Endothelial cell of umbilical vein (primary cell): ENCODE data around the gene NCKAP5. TPM values are rescaled to one million over a fixed set of nuclear protein-coding genes. Genes with fewer than 3 reads are reported as not detected.

Experiments used
- BruUV-seq: library from RNA; stranded (reverse); fragments of 400-500 nt; replicated peaks from 2 replicates; lab custom pipeline; 2021; lab: Mats Ljungman, UMichigan
- CTCF ChIA-PET: fragments of 300-600, 350-600 bp; sonication (Branson Sonifier 250); formaldehyde crosslinking; loops from one replicate; lab custom pipeline; 2021; ENCODE audit warnings: antibody characterized with exemption, inconsistent platforms; lab: Charles Lee
- POLR2A ChIA-PET: fragments of 300-600, 350-600 bp; sonication (Branson Sonifier 250); formaldehyde crosslinking; loops from one replicate; lab custom pipeline; 2021; ENCODE audit warnings: antibody characterized with exemption, inconsistent platforms; lab: Charles Lee
- DNase-seq: peaks from one replicate; pipeline ENCODE4 v3.0.0-alpha.2; 2011; ENCODE audit warnings: low read depth, low spot score
- FAIRE-seq: peaks from 2 replicates; lab custom pipeline; 2011; peaks lifted over from hg19 to GRCh38; lab: Jason Lieb, UNC
- H2AFZ ChIP-seq: 2 replicates; pipeline ENCODE4 v1.6.0; 2012; ENCODE audit warnings: low read depth, low read length, control low read depth, inconsistent platforms
- H3K27ac ChIP-seq: 2 replicates; pipeline ENCODE4 v1.5.1; 2011; ENCODE audit warnings: low read depth, mild to moderate bottlenecking, control low read depth, low read length, moderate library complexity; ENCODE audit not compliant: insufficient read depth
- H3K27me3 ChIP-seq, 2 experiments: 2 replicates each; pipeline versions ENCODE4 v1.6.0 to v1.6.1; 2011; ENCODE audit warnings: low read length in 2 of 2, mixed read lengths in 1 of 2; ENCODE audit not compliant: control insufficient read depth in 2 of 2, insufficient read depth in 2 of 2
- H3K36me3 ChIP-seq, 2 experiments: 2 replicates in 1 of 2; 3 replicates in 1 of 2; pipeline ENCODE4 v1.5.1; 2011; ENCODE audit warnings: low read length in 2 of 2, mild to moderate bottlenecking in 1 of 2, moderate library complexity in 1 of 2; ENCODE audit not compliant: control insufficient read depth in 2 of 2, insufficient read depth in 2 of 2; ENCODE audit errors: extremely low read depth in 1 of 2
- H3K4me1 ChIP-seq: 3 replicates; pipeline ENCODE4 v1.5.1; 2011; ENCODE audit warnings: mild to moderate bottlenecking, low read length; ENCODE audit not compliant: control insufficient read depth, insufficient read depth; ENCODE audit errors: extremely low read depth
- H3K4me2 ChIP-seq: 2 replicates; pipeline ENCODE4 v1.6.1; 2011; ENCODE audit warnings: low read length, control low read depth, mixed read lengths; ENCODE audit not compliant: insufficient read depth
- H3K4me3 ChIP-seq, 3 experiments: fragments of 200-600 bp in 1 of 3; sonication (generic), shearing (Covaris generic) in 1 of 3; replicated peaks in 1 of 3; 2 replicates each; pipeline ENCODE4 v1.5.1; 2011 to 2016; ENCODE audit warnings: control low read depth in 3 of 3, low read length in 3 of 3, mild to moderate bottlenecking in 2 of 3, inconsistent platforms in 1 of 3, low read depth in 1 of 3, moderate library complexity in 1 of 3; ENCODE audit not compliant: insufficient read depth in 1 of 3
- H3K79me2 ChIP-seq: 2 replicates; pipeline ENCODE4 v1.6.0; 2012; ENCODE audit warnings: low read length, inconsistent platforms; ENCODE audit not compliant: control insufficient read depth, insufficient read depth
- H3K9ac ChIP-seq: replicated peaks from 2 replicates; pipeline ENCODE3; 2011; ENCODE audit warnings: low read length, control low read depth; ENCODE audit not compliant: insufficient read depth; ENCODE audit errors: extremely low read depth
- H3K9me1 ChIP-seq: replicated peaks from 3 replicates; pipeline ENCODE4 v1.6.0; 2011; ENCODE audit warnings: mild to moderate bottlenecking, low read length; ENCODE audit not compliant: control insufficient read depth, insufficient read depth; ENCODE audit errors: extremely low read depth
- H3K9me3 ChIP-seq: replicated peaks from 2 replicates; pipeline ENCODE4 v1.5.1; 2012; ENCODE audit warnings: low read length, inconsistent platforms; ENCODE audit not compliant: control insufficient read depth, insufficient read depth
- H4K20me1 ChIP-seq: replicated peaks from 2 replicates; pipeline ENCODE3; 2011; ENCODE audit warnings: mild to moderate bottlenecking, low read length; ENCODE audit not compliant: control insufficient read depth, insufficient read depth; ENCODE audit errors: extremely low read depth
- CTCF ChIP-seq, 2 donors: IDR thresholded peaks; 1 replicate in 1 of 2; 2 replicates in 1 of 2; pipeline ENCODE4 v1.5.1; 2011; ENCODE audit warnings: low read length in 2 of 2, mild to moderate bottlenecking in 2 of 2, moderate library complexity in 2 of 2, control low read depth in 1 of 2, inconsistent platforms in 1 of 2, low read depth in 1 of 2; ENCODE audit not compliant: insufficient read depth in 1 of 2; ENCODE audit errors: extremely low read depth in 1 of 2
- EZH2 ChIP-seq: IDR thresholded peaks from 2 replicates; pipeline ENCODE4 v1.6.1; 2012; ENCODE audit warnings: borderline replicate concordance, low read depth, mild to moderate bottlenecking, moderate library complexity, low read length, inconsistent platforms; ENCODE audit not compliant: severe bottlenecking
- FOS ChIP-seq: IDR thresholded peaks from 2 replicates; pipeline ENCODE4 v1.6.1; 2011; ENCODE audit warnings: mild to moderate bottlenecking, low read length, moderate library complexity, borderline replicate concordance; ENCODE audit not compliant: insufficient read depth
- GATA2 ChIP-seq: IDR thresholded peaks from 2 replicates; pipeline ENCODE4 v1.7.0; 2011; ENCODE audit warnings: low read depth, mild to moderate bottlenecking, moderate library complexity, mixed read lengths, low read length; ENCODE audit not compliant: insufficient read length, insufficient read depth
- MAX ChIP-seq: IDR thresholded peaks from 2 replicates; pipeline ENCODE4 v1.6.1; 2011; ENCODE audit not compliant: insufficient read depth, insufficient read length
- MYC ChIP-seq: IDR thresholded peaks from one replicate; pipeline ENCODE4 v1.6.1; 2011; ENCODE audit warnings: mild to moderate bottlenecking, low read depth, low read length
- POLR2AphosphoS5 ChIP-seq: IDR thresholded peaks from 2 replicates; pipeline ENCODE4 v1.6.1; 2012; ENCODE audit warnings: low read depth, mild to moderate bottlenecking, control low read depth, low read length, moderate library complexity; ENCODE audit not compliant: insufficient read depth
- dilution Hi-C: fragments of 300-500 bp; cut with MboI; formaldehyde crosslinking; loops from one replicate; pipeline ENCODE4 v1.15.0; 2019; ENCODE audit warnings: low sequenced_read_pairs; ENCODE audit not compliant: extremely low pct_ligation_motif_present
- intact Hi-C: fragments of 100-400 bp; cut with micrococcal nuclease; formaldehyde crosslinking; loops from one replicate; pipeline ENCODE4 v1.10.0; 2022
- polyA plus RNA-seq, 4 experiments: library from polyadenylated mRNA; depleted of rRNA in 3 of 4; stranded (reverse) in 3 of 4; unstranded in 1 of 4; fragments of >200 nt; gene quantifications; 2 replicates each; pipeline versions ENCODE4 v1.2.1 to v1.2.3, GENCODE V29; 2011 to 2012; ENCODE audit warnings: missing spikeins in 1 of 4
- total RNA-seq: library from RNA; stranded (reverse); gene quantifications from 2 replicates; pipeline ENCODE4 v1.2.3, GENCODE V29; 2021

Gene NCKAP5
- total and polyA plus RNA-seq, 2 donors (not counting 3 experiments of a cell fraction or from before 2014, with no cell fraction given) = 0.47 to 3.3 TPM

- dilution Hi-C loops (no loop called here), intact Hi-C loops (loop anchor here (5.0 kb wide), 1 partner anchor 367 kb away; no protein-coding TSS in a partner anchor)
- ChIA-PET POLR2A (no interaction called here), CTCF (interaction anchor here (1.5 to 2.2 kb wide), 4 partner anchors 23 to 649 kb away, joined by 4 to 14 read pairs (median 8); no protein-coding TSS in a partner anchor)
- Histone ChIP-seq H3K4me3 (no peak overlapping the region), H3K9ac (no peak overlapping the region), H3K27ac (no peak overlapping the region), H4K20me1 (no peaks in the 10 kb centered on the region), H3K4me2 (no peak overlapping the region), H3K4me1 (peaks cover 9% of the 10 kb centered on the region), H2AFZ (no peak overlapping the region), H3K27me3 (no peaks in the 10 kb centered on the region), H3K36me3 (no peaks in the 10 kb centered on the region), H3K9me3 (no peaks in the 10 kb centered on the region), H3K9me1 (no peaks in the 10 kb centered on the region), H3K79me2 (no peaks in the 10 kb centered on the region)
- TF ChIP-seq MYC (no peak), POLR2AphosphoS5 (no peak), GATA2 (no peak)
- FAIRE-seq (no peak), DNase-seq (no peak)
- BruUV-seq = no TSS peak
Observed at GRCh38 chr2:133194777-133195335, 373.4 kb downstream of the NCKAP5 start.

- POLR2A ChIA-PET = no interaction called here
- no peak overlapping the region for H3K4me2 ChIP-seq
Observed at GRCh38 chr2:133194362-133194655, 374.0 kb downstream of the NCKAP5 start.

More at GRCh38 chr2:133194362-133194655, 374.0 kb downstream of the NCKAP5 start:
- DNase-seq (no peak), FAIRE-seq (peak; percentile 38)
- Histone ChIP-seq H3K9me1 (no peaks in the 10 kb centered on the region), H4K20me1 (no peaks in the 10 kb centered on the region), H3K36me3 (no peaks in the 10 kb centered on the region), H3K27me3 (no peaks in the 10 kb centered on the region), H2AFZ (peak overlapping the region; percentile 29), H3K9me3 (no peaks in the 10 kb centered on the region), H3K4me3 (no peak overlapping the region), H3K79me2 (no peaks in the 10 kb centered on the region), H3K4me1 (peaks cover 4% of the 10 kb centered on the region), H3K9ac (no peak overlapping the region), H3K27ac (no peak overlapping the region)
- TF ChIP-seq MAX = no peak
- no peak for TF ChIP-seq CTCF (IDR thresholded peaks at IDR 0.05; ENCODE audit: extremely low read depth in 1 of 2, insufficient read depth in 1 of 2, low read depth in 1 of 2, low read length in 2 of 2)
- TF ChIP-seq POLR2AphosphoS5 = no peak
- no peak for TF ChIP-seq EZH2
- TF ChIP-seq GATA2 = no peak
- TF ChIP-seq MYC = no peak
- no peak for TF ChIP-seq FOS
- CTCF ChIA-PET = interaction anchor here (1.5 to 2.2 kb wide), 4 partner anchors 23 to 650 kb away, joined by 4 to 14 read pairs (median 8); no protein-coding TSS in a partner anchor
- intact Hi-C loops = loop anchor here (5.0 kb wide), 1 partner anchor 368 kb away; no protein-coding TSS in a partner anchor
- dilution Hi-C loops = no loop called here
- BruUV-seq = no TSS peak
